K562 (cell line): ENCODE data around the gene FMOD. TPM values are rescaled to one million over a fixed set of nuclear protein-coding genes. Genes with fewer than 3 reads are reported as not detected.

Source experiments
- CBX3 ChIP-seq, 2 experiments: IDR thresholded peaks; 1 replicate in 1 of 2; 2 replicates in 1 of 2; pipeline ENCODE4 v1.6.1; 2012; ENCODE audit warnings: inconsistent platforms in 2 of 2, low read length in 2 of 2, borderline replicate concordance in 1 of 2, control low read depth in 1 of 2
- GABPB2 ChIP-seq: fragments of 250-450 bp; sonication (Bioruptor Pico); conservative IDR thresholded peaks from 2 replicates; pipeline ENCODE4 v1.5.1; 2021; ENCODE audit warnings: mild to moderate bottlenecking
- HLTF ChIP-seq: fragments of 450-650 bp; IDR thresholded peaks from 2 replicates; pipeline ENCODE4 v1.6.1; 2016
- NR3C1 ChIP-seq: sonication (generic); formaldehyde crosslinking; IDR thresholded peaks from 2 replicates; pipeline ENCODE4 v1.8.1; 2022; ENCODE audit warnings: missing genetic modification reagents
- POLR2AphosphoS2 ChIP-seq: IDR thresholded peaks from 2 replicates; pipeline ENCODE4 v1.6.1; 2012; ENCODE audit warnings: low read length, improper control_type of control experiment
- PTBP1 ChIP-seq: fragments of 200-400 bp; formaldehyde crosslinking; IDR thresholded peaks from 2 replicates; pipeline ENCODE4 v1.6.1; 2017; ENCODE audit warnings: low read depth, low read length
- RAD21 ChIP-seq, 2 experiments: fragments of 250-450 bp in 1 of 2; fragments of 450-650 bp in 1 of 2; sonication (Bioruptor Pico) in 1 of 2; formaldehyde crosslinking in 1 of 2; IDR thresholded peaks in 1 of 2; conservative IDR thresholded peaks in 1 of 2; 2 replicates each; pipeline versions ENCODE4 v1.4.0 to v1.8.0; 2020 to 2022; ENCODE audit warnings: mild to moderate bottlenecking in 2 of 2, moderate library complexity in 1 of 2
- TBL1XR1 ChIP-seq, 2 experiments: IDR thresholded peaks; 2 replicates each; pipeline ENCODE4 v1.6.1; 2012; ENCODE audit warnings: improper control_type of control experiment in 2 of 2, low read length in 2 of 2, mild to moderate bottlenecking in 1 of 2
- ZNF583 ChIP-seq: fragments of 250-450 bp; sonication (Bioruptor Pico); IDR thresholded peaks from 2 replicates; pipeline ENCODE4 v1.4.0; 2020
- polyA plus RNA-seq, 8 experiments: library from polyadenylated mRNA; depleted of rRNA in 4 of 8; stranded (reverse) in 5 of 8; unstranded in 3 of 8; fragments of >200 nt; fragmentation: Nextera tagmentation in 2 of 8; fragmentation: Illumina TruSeq in 1 of 8; extraction: Ambion mirVana in 2 of 8; extraction: Trizol in 1 of 8; gene quantifications; 2 replicates each; pipeline versions ENCODE4 v1.2.1 to v1.2.3, GENCODE V29; 2011 to 2014; ENCODE audit warnings: inconsistent platforms in 1 of 8, missing spikeins in 1 of 8
- total RNA-seq, 7 experiments: library from RNA; depleted of rRNA in 6 of 7; stranded (reverse); fragments of >200 nt in 6 of 7; fragmentation: Illumina TruSeq in 2 of 7; extraction: Trizol in 2 of 7; gene quantifications; 2 replicates each; pipeline versions ENCODE4 v1.2.1 to v1.2.3, GENCODE V29; 2011 to 2021; ENCODE audit warnings: low replicate concordance in 1 of 7
- TF ChIP-seq, protein P1 (sequence below): sonication (generic); formaldehyde crosslinking; IDR thresholded peaks from 2 replicates; pipeline ENCODE4 v1.8.0; 2022; ENCODE audit warnings: missing genetic modification reagents, mild to moderate bottlenecking, borderline replicate concordance
- TF ChIP-seq, protein P2 (sequence below): fragments of 450-650 bp; IDR thresholded peaks from 2 replicates; pipeline ENCODE4 v1.7.0; 2016; ENCODE audit warnings: borderline replicate concordance
- TF ChIP-seq, protein P3 (sequence below): fragments of 450-650 bp; formaldehyde crosslinking; IDR thresholded peaks from 2 replicates; pipeline ENCODE4 v1.4.0; 2020; ENCODE audit warnings: mild to moderate bottlenecking, mixed read lengths
- TF ChIP-seq, protein P4 (sequence below): fragments of 250-450 bp; sonication (Bioruptor Pico); IDR thresholded peaks from 2 replicates; pipeline ENCODE4 v1.4.0; 2020; ENCODE audit warnings: mild to moderate bottlenecking, moderate library complexity
- TF ChIP-seq, protein P5 (sequence below): sonication (generic); formaldehyde crosslinking; IDR thresholded peaks from 2 replicates; pipeline ENCODE4 v1.8.1; 2023; ENCODE audit warnings: mild to moderate bottlenecking, missing genetic modification reagents, moderate library complexity

FMOD gene
- total and polyA plus RNA-seq, 9 of the 15 experiments (the other 6 are each of a cell fraction or from before 2014, with no cell fraction given): 0.03 to 0.13 (median 0.03) TPM; not detected in 6

DNA sequence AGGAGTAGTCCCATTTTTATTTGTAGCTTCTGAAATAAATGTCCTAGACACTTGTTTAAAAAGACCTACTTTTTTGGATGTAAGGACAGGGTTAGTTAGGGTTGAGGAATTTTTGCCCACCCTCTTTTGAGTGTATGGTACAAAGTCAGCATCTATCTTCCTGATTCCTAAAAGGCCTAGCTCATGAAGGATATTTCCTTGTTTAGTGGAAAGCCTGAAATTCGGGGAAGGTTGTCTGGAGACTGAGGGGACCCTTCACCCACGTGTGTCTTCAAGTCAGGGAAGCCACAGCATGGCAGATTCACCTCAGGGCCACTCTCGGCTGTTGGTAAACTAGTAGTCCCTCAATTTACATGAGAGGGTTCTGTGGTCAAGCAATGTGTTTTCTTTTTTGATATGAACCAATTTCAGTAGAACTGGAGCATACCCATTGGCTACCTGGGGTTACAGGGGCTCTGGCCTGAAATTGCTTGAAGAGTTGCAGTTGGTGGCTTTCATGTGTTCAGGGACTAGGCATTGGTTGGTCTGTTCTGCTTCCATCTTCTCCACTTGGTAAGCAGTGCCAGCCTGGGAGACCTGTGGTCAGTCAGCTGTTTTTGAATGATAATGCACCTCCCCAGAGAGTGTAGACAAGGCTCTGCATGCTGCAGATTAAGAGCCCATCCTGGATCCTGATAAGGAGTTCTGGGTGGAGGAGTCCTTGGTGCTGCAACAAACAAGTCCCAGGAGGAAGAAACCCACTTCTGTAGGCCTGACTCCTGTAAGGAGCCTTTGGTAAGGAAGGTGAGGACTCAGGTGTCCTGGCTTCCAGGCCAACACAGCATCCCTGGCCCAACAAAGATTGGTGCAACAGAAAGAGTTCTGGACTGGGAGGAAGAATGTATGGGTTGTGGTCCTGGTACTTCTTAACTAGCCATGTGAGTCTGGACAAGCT is 39.3 kb downstream of the FMOD start (continued):
- TF ChIP-seq, protein P1, sequence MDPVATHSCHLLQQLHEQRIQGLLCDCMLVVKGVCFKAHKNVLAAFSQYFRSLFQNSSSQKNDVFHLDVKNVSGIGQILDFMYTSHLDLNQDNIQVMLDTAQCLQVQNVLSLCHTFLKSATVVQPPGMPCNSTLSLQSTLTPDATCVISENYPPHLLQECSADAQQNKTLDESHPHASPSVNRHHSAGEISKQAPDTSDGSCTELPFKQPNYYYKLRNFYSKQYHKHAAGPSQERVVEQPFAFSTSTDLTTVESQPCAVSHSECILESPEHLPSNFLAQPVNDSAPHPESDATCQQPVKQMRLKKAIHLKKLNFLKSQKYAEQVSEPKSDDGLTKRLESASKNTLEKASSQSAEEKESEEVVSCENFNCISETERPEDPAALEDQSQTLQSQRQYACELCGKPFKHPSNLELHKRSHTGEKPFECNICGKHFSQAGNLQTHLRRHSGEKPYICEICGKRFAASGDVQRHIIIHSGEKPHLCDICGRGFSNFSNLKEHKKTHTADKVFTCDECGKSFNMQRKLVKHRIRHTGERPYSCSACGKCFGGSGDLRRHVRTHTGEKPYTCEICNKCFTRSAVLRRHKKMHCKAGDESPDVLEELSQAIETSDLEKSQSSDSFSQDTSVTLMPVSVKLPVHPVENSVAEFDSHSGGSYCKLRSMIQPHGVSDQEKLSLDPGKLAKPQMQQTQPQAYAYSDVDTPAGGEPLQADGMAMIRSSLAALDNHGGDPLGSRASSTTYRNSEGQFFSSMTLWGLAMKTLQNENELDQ: no peak; the same call in 1 of the 2 replicates
- TF ChIP-seq, protein P2, sequence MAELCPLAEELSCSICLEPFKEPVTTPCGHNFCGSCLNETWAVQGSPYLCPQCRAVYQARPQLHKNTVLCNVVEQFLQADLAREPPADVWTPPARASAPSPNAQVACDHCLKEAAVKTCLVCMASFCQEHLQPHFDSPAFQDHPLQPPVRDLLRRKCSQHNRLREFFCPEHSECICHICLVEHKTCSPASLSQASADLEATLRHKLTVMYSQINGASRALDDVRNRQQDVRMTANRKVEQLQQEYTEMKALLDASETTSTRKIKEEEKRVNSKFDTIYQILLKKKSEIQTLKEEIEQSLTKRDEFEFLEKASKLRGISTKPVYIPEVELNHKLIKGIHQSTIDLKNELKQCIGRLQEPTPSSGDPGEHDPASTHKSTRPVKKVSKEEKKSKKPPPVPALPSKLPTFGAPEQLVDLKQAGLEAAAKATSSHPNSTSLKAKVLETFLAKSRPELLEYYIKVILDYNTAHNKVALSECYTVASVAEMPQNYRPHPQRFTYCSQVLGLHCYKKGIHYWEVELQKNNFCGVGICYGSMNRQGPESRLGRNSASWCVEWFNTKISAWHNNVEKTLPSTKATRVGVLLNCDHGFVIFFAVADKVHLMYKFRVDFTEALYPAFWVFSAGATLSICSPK: no peak
- TF ChIP-seq, protein P3, sequence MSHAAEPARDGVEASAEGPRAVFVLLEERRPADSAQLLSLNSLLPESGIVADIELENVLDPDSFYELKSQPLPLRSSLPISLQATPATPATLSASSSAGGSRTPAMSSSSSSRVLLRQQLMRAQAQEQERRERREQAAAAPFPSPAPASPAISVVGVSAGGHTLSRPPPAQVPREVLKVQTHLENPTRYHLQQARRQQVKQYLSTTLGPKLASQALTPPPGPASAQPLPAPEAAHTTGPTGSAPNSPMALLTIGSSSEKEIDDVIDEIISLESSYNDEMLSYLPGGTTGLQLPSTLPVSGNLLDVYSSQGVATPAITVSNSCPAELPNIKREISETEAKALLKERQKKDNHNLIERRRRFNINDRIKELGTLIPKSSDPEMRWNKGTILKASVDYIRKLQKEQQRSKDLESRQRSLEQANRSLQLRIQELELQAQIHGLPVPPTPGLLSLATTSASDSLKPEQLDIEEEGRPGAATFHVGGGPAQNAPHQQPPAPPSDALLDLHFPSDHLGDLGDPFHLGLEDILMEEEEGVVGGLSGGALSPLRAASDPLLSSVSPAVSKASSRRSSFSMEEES (CRISPR knock-in tag): 0 out of 2 replicates have a peak, but pooled peaks have one; percentile 1
- TF ChIP-seq CBX3 (IDR thresholded peaks at IDR 0.05; ENCODE audit: borderline replicate concordance in 1 of 2, low read length in 2 of 2) (peak in 1 of 2 experiments; percentile 65; a peak in 1 of 3 replicates), HLTF (peak; percentile 83; the same call in 1 of the 2 replicates), TBL1XR1 (IDR thresholded peaks at IDR 0.05; ENCODE audit: low read length in 2 of 2) (peak; percentile 98), ZNF583 (peak; percentile 79), PTBP1 (no peak), NR3C1 (CRISPR knock-in tag) (no peak), POLR2AphosphoS2 (no peak), RAD21 (CRISPR knock-in tag; conservative IDR thresholded peaks at IDR 0.05 in 1 of 2, IDR thresholded peaks at IDR 0.05 in 1 of 2) (peak; percentile 5 to 32; a peak in 1 of 4 replicates), GABPB2 (CRISPR knock-in tag) (no peak)
- TF ChIP-seq, protein P4, sequence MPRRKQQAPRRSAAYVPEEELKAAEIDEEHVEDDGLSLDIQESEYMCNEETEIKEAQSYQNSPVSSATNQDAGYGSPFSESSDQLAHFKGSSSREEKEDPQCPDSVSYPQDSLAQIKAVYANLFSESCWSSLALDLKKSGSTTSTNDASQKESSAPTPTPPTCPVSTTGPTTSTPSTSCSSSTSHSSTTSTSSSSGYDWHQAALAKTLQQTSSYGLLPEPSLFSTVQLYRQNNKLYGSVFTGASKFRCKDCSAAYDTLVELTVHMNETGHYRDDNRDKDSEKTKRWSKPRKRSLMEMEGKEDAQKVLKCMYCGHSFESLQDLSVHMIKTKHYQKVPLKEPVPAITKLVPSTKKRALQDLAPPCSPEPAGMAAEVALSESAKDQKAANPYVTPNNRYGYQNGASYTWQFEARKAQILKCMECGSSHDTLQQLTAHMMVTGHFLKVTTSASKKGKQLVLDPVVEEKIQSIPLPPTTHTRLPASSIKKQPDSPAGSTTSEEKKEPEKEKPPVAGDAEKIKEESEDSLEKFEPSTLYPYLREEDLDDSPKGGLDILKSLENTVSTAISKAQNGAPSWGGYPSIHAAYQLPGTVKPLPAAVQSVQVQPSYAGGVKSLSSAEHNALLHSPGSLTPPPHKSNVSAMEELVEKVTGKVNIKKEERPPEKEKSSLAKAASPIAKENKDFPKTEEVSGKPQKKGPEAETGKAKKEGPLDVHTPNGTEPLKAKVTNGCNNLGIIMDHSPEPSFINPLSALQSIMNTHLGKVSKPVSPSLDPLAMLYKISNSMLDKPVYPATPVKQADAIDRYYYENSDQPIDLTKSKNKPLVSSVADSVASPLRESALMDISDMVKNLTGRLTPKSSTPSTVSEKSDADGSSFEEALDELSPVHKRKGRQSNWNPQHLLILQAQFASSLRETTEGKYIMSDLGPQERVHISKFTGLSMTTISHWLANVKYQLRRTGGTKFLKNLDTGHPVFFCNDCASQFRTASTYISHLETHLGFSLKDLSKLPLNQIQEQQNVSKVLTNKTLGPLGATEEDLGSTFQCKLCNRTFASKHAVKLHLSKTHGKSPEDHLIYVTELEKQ: no peak
- TF ChIP-seq, protein P5, sequence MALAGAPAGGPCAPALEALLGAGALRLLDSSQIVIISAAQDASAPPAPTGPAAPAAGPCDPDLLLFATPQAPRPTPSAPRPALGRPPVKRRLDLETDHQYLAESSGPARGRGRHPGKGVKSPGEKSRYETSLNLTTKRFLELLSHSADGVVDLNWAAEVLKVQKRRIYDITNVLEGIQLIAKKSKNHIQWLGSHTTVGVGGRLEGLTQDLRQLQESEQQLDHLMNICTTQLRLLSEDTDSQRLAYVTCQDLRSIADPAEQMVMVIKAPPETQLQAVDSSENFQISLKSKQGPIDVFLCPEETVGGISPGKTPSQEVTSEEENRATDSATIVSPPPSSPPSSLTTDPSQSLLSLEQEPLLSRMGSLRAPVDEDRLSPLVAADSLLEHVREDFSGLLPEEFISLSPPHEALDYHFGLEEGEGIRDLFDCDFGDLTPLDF: no peak
